DND-41 (cell line): Measurements from ENCODE around the gene SAP25.

ENCODE experiments used
- EZH2 ChIP-seq: IDR thresholded peaks from 3 replicates; pipeline ENCODE4 v1.6.1; 2012; ENCODE audit warnings: borderline replicate concordance, low read depth, mild to moderate bottlenecking, moderate library complexity, low read length, inconsistent platforms; ENCODE audit not compliant: severe bottlenecking
- TF ChIP-seq, protein P1 (sequence below): IDR thresholded peaks from 2 replicates; pipeline ENCODE4 v1.5.1; 2012; ENCODE audit warnings: borderline replicate concordance, low read length, moderate library complexity, mild to moderate bottlenecking; ENCODE audit not compliant: poor library complexity, severe bottlenecking; ENCODE audit errors: extremely low read depth

DNA sequence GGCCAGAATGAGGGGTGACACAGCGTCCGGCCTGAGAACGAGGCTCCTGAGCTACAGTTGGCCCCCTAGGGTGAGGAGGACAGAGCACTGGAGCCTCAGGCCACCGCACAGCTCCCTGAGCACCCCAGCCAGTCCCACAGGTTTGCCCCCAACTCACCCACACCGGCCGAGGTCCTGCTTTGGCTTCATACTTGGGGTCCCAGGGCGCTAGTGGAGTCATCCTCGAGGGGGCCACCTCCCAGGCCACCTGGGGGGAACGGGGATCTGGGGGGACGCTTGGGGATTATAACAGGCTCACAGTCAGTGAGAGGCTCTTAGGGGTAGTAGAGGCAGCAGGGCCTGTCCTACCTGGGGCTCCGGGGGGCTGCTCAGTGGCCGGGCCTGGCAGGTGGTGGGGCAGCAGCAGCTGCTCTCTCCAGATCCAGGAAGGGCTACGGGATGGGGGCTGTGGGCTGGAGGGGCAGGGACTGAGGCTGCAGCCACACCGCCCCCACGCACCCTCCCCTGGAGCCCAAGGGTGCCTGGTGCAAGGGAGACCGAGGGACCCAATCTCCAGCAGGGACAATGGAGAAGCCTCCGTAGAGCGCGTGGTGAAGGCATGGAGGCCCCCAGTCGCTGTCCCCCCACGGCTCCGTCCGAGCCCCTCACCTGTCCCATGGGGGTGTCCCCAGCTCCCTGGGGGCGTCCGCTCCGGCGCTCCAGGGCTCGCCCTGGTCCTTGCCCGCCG is 588 bp downstream of the SAP25 start:
- TF ChIP-seq, protein P1, sequence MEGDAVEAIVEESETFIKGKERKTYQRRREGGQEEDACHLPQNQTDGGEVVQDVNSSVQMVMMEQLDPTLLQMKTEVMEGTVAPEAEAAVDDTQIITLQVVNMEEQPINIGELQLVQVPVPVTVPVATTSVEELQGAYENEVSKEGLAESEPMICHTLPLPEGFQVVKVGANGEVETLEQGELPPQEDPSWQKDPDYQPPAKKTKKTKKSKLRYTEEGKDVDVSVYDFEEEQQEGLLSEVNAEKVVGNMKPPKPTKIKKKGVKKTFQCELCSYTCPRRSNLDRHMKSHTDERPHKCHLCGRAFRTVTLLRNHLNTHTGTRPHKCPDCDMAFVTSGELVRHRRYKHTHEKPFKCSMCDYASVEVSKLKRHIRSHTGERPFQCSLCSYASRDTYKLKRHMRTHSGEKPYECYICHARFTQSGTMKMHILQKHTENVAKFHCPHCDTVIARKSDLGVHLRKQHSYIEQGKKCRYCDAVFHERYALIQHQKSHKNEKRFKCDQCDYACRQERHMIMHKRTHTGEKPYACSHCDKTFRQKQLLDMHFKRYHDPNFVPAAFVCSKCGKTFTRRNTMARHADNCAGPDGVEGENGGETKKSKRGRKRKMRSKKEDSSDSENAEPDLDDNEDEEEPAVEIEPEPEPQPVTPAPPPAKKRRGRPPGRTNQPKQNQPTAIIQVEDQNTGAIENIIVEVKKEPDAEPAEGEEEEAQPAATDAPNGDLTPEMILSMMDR: no peak
- no peak for TF ChIP-seq EZH2
